PC-3 (cell line): ENCODE data around the gene TIMP4. TPM values are rescaled to one million over a fixed set of nuclear protein-coding genes. Genes with fewer than 3 reads are reported as not detected.
A peak's percentile ranks its signal among the peaks of the same experiment; 100 is the strongest.

Source experiments
- ATAC-seq: fragments of 200-7000 bp; cut with Tn5 transposase; 2 replicates; pipeline ENCODE4 v1.9.1; 2020; ENCODE audit warnings: mild to moderate bottlenecking, moderate library complexity
- BruUV-seq: library from RNA; stranded (reverse); fragments of 400-500 nt; replicated peaks from 2 replicates; lab custom pipeline; 2021; lab: Mats Ljungman, UMichigan
- CTCF ChIA-PET: fragments of 300-600 bp; sonication (Branson Sonifier 250); formaldehyde crosslinking; loops from one replicate; lab custom pipeline; 2022; ENCODE audit warnings: antibody characterized with exemption; lab: Charles Lee
- POLR2A ChIA-PET: fragments of 300-600 bp; sonication (Branson Sonifier 250); formaldehyde crosslinking; loops from one replicate; lab custom pipeline; 2022; ENCODE audit warnings: antibody characterized with exemption; ENCODE audit not compliant: unreplicated experiment; lab: Charles Lee
- DNase-seq: peaks from one replicate; pipeline ENCODE4 v3.0.0-alpha.2; 2015
- H2AFZ ChIP-seq: fragments of 300-600 bp; sonication (generic); 2 replicates; pipeline ENCODE4 v1.6.0; 2016; ENCODE audit warnings: antibody characterized with exemption, low read length
- H3F3A ChIP-seq: fragments of 300-600 bp; sonication (generic); one replicate; pipeline ENCODE4 v1.6.0; 2017; ENCODE audit warnings: antibody characterized with exemption, low read length, control low read depth, mild to moderate bottlenecking; ENCODE audit not compliant: unreplicated experiment
- H3K27ac ChIP-seq: fragments of 300-600 bp; sonication (generic); 2 replicates; pipeline ENCODE4 v1.5.1; 2016; ENCODE audit warnings: mild to moderate bottlenecking, low read length
- H3K27me3 ChIP-seq: fragments of 300-600 bp; sonication (generic); 2 replicates; pipeline ENCODE4 v1.6.1; 2016; ENCODE audit warnings: low read length, mixed read lengths
- H3K36me3 ChIP-seq: fragments of 300-600 bp; sonication (generic); 2 replicates; pipeline ENCODE4 v1.6.1; 2016; ENCODE audit warnings: low read depth, mixed run types, low read length, mixed read lengths
- H3K4me1 ChIP-seq: fragments of 300-600 bp; sonication (generic); 2 replicates; pipeline ENCODE4 v1.5.1; 2016; ENCODE audit warnings: low read length; ENCODE audit not compliant: insufficient read depth
- H3K4me2 ChIP-seq: fragments of 300-600 bp; sonication (generic); 2 replicates; pipeline ENCODE4 v1.6.0; 2016; ENCODE audit warnings: low read length
- H3K4me3 ChIP-seq: fragments of 300-600 bp; sonication (generic); 2 replicates; pipeline ENCODE4 v1.5.1; 2016; ENCODE audit warnings: mild to moderate bottlenecking, low read length, mixed read lengths
- H3K79me2 ChIP-seq: fragments of 300-600 bp; sonication (generic); 2 replicates; pipeline ENCODE4 v1.6.1; 2017; ENCODE audit warnings: low read length, mixed read lengths
- H3K9ac ChIP-seq: fragments of 300-600 bp; sonication (generic); 2 replicates; pipeline ENCODE4 v1.6.0; 2016; ENCODE audit warnings: mild to moderate bottlenecking, low read length
- H3K9me2 ChIP-seq: fragments of 300-600 bp; sonication (generic); replicated peaks from 2 replicates; pipeline ENCODE4 v1.6.1; 2016; ENCODE audit warnings: mixed run types, low read length, mixed read lengths
- H3K9me3 ChIP-seq: fragments of 300-600 bp; sonication (generic); 2 replicates; pipeline ENCODE4 v1.6.1; 2016; ENCODE audit warnings: low read length, mixed read lengths
- H4K20me1 ChIP-seq: fragments of 300-600 bp; sonication (generic); 2 replicates; pipeline ENCODE4 v1.6.1; 2016; ENCODE audit warnings: low read length, mixed read lengths
- CTCF ChIP-seq: fragments of 300-600 bp; sonication (generic); conservative IDR thresholded peaks from 2 replicates; pipeline ENCODE4 v1.5.1; 2017; ENCODE audit warnings: antibody characterized with exemption, low read depth, mild to moderate bottlenecking, low read length
- EZH2 ChIP-seq: fragments of 300-600 bp; sonication (generic); IDR thresholded peaks from one replicate; pipeline ENCODE4 v1.6.1; 2017; ENCODE audit warnings: antibody characterized with exemption, mild to moderate bottlenecking, low read length; ENCODE audit not compliant: unreplicated experiment
- EZH2phosphoT487 ChIP-seq: fragments of 300-600 bp; sonication (generic); IDR thresholded peaks from 2 replicates; pipeline ENCODE4 v1.6.1; 2018; ENCODE audit warnings: mild to moderate bottlenecking, antibody characterized with exemption, low read length, borderline replicate concordance
- intact Hi-C: fragments of 100-400 bp; cut with micrococcal nuclease; formaldehyde crosslinking; loops from 2 replicates; pipeline ENCODE4 v1.9.0; 2023
- total RNA-seq: library from RNA; depleted of rRNA; stranded (reverse); fragments of >200 nt; gene quantifications from 2 replicates; pipeline ENCODE4 v1.2.3, GENCODE V29; 2014

The TIMP4 gene
- total RNA-seq, 1 experiment from 2014 or later: 7.3 TPM

GRCh38 chr3:12197475-12197874 lies 38.8 kb upstream of the TIMP4 start:
- TF ChIP-seq EZH2phosphoT487: no peak
- no peak for TF ChIP-seq EZH2
- no peak for TF ChIP-seq CTCF
- no peaks in the 10 kb centered on the region for H3K27me3 ChIP-seq
- ChIA-PET CTCF (no interaction called here), POLR2A (interaction anchor here (0.6 kb wide), 1 partner anchor 69 kb away, joined by 4 read pairs; no protein-coding TSS in a partner anchor)
- H3K9me2 ChIP-seq: no peaks in the 10 kb centered on the region
- H3K4me2 ChIP-seq: no peak overlapping the region
- DNase-seq (no peak), ATAC-seq (no peak)
- BruUV-seq: no TSS peak
- H4K20me1 ChIP-seq: no peaks in the 10 kb centered on the region
- intact Hi-C loops: no loop called here
- H3K9me3 ChIP-seq: no peaks in the 10 kb centered on the region
- H3K27ac ChIP-seq: no peak overlapping the region
- H3K4me1 ChIP-seq: peaks cover 55% of the 10 kb centered on the region
- no peak overlapping the region for H3K9ac ChIP-seq
- H2AFZ ChIP-seq: no peak overlapping the region
- no peaks in the 10 kb centered on the region for H3K36me3 ChIP-seq
- no peaks in the 10 kb centered on the region for H3K79me2 ChIP-seq
- H3K4me3 ChIP-seq: no peak overlapping the region
- H3F3A ChIP-seq: peaks cover 19% of the 10 kb centered on the region

GRCh38 chr3:12196684-12197083 lies 38.0 kb upstream of the TIMP4 start:
- Histone ChIP-seq H3K9ac (no peak overlapping the region), H3K9me3 (no peaks in the 10 kb centered on the region), H3F3A (peaks cover 19% of the 10 kb centered on the region), H3K27me3 (no peaks in the 10 kb centered on the region), H4K20me1 (no peaks in the 10 kb centered on the region), H3K4me3 (no peak overlapping the region), H3K9me2 (no peaks in the 10 kb centered on the region), H3K79me2 (no peaks in the 10 kb centered on the region), H3K36me3 (no peaks in the 10 kb centered on the region), H3K4me1 (peaks cover 56% of the 10 kb centered on the region), H3K4me2 (no peak overlapping the region), H2AFZ (peak overlapping the region; percentile 3; the same call in 1 of the 2 replicates), H3K27ac (no peak overlapping the region)
- POLR2A ChIA-PET: no interaction called here
- BruUV-seq: no TSS peak
- intact Hi-C loops: no loop called here
- TF ChIP-seq EZH2phosphoT487 (no peak), EZH2 (no peak), CTCF (no peak)
- CTCF ChIA-PET: no interaction called here
- ATAC-seq (no peak), DNase-seq (no peak)

GRCh38 chr3:12195231-12195630 lies 36.5 kb upstream of the TIMP4 start:
- Histone ChIP-seq H4K20me1 (no peaks in the 10 kb centered on the region), H3K4me2 (peak overlapping the region; percentile 80), H3K9ac (peak overlapping the region; percentile 80), H3K27me3 (no peaks in the 10 kb centered on the region), H3K79me2 (no peaks in the 10 kb centered on the region), H3K4me3 (no peak overlapping the region), H3K36me3 (no peaks in the 10 kb centered on the region), H2AFZ (0 out of 2 replicates have a peak overlapping the region, but pooled peaks have one; percentile 3), H3F3A (peaks cover 19% of the 10 kb centered on the region), H3K4me1 (peaks cover 56% of the 10 kb centered on the region), H3K9me3 (no peaks in the 10 kb centered on the region), H3K27ac (peak overlapping the region; percentile 97), H3K9me2 (no peaks in the 10 kb centered on the region)
- POLR2A ChIA-PET: interaction anchor here (1.0 kb wide), 1 partner anchor 40 kb away, joined by 4 read pairs; no protein-coding TSS in a partner anchor
- DNase-seq: peak; percentile 35
- CTCF ChIA-PET: interaction anchor here (0.6 to 1.5 kb wide), 8 partner anchors 17 to 313 kb away, joined by 3 to 9 read pairs (median 3); no protein-coding TSS in a partner anchor
- TF ChIP-seq CTCF: no peak
- TF ChIP-seq EZH2: no peak
- no peak for TF ChIP-seq EZH2phosphoT487
- BruUV-seq: no TSS peak
- ATAC-seq: no peak
- intact Hi-C loops: no loop called here
